Activated CD4-positive, alpha-beta T cell treated with anti-CD3 and anti-CD28 coated beads, Interleukin-2, amount 50 U/mL, for 24 hours (primary cell): Measurements from ENCODE around the gene UGDH.

ENCODE experiments used
- DNase-seq, 2 donors: peaks; one replicate each; pipeline ENCODE4 v3.0.0-alpha.2; 2020; ENCODE audit warnings: low read depth in 1 of 2, low spot score in 1 of 2

Gene UGDH

DNA sequence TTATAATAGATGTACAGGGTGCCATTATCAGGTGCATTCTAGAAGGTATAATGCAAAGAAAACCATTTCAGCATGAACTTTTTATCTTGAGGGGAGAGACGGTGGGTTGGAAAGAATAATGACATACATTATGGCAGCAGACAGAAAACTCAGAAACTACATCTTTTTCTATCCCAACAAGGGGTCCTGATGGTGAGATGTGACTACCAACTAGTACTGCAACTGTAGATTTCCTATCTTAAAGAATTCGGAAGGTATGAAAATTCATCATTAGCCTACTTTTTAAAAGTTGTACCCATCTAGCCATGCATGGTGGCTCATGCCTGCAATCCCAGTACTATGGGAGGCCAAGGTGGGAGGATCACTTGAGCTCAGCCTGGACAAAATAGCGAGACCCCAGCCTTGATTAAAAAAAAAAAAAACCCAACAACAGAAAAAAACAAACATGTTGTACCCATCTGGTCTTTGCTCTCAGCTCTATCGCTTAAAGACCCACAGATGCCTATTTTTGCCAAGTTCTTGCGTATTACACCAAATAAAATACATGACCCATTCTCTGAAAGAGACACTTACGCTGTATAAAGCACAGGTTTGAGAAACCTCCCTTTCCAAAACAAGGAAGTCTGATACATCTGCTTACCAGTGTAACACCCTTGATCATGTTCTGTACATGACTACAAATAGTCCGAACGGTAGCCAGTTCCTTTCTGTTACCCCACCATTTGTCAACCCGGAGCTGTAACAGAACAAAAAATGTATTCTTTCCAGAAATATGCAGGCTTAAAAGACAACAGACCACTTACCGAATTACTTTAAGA is 70.1 kb downstream of the UGDH start:
- DNase-seq: no peak

DNA sequence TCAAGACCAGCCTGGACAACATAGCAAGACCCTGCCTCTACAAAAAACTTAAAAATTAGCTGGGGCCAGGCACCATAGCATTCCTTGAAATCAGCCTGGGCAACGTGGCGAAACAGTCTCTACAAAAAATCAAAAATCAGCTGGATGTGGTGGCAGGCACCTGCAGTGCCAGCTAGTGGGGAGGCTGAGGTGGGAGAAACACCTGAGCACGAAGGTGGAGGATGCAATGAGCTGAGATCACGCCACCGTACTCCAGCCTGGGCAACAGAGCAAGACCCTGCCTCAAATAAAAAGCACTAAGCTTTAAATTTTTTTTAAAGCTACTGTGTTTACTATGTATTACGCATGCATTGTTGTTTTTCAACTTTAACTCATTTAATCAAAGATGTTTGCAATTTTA is 71.8 kb downstream of the UGDH start:
- DNase-seq: no peak

- no peak for DNase-seq
These were observed 73.5 kb downstream of the UGDH start for GRCh38 chr4:39453738-39454137.

DNA sequence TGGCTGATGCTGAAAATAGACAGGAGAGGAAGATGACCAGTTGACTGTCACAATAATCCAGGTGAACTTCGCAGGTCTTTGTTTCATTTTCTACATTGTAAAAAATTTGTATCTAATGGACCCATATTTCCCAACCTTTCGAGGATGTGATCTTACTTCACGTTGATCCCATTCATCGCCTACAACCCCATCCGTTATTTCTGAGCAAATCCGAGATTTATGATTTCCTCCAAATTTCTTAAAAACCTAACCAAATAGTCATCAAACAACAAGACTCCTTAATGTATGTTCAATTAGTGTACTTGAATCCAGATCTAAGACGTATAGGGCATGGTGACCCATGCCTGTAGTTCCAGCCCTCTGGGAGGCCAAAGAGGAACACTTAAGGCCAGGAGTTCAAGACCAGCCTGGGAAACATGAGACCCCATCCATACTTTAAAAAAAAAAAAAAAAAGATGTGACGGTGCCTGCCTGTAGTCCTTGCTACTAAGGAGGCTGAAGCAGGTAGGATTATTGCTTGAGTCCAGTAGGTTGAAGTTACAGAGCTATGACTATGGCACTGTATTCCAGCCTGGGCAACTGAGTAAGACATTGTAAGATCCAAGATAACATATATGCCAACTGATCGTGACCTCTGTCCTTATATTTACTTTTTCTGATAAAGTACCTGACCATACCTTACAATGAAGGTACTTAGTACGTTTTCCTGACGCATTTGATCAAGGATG is 74.2 kb downstream of the UGDH start:
- no peak for DNase-seq

GRCh38 chr4:39452153-39452859 is 74.9 kb downstream of the UGDH start:
- DNase-seq: no peak

DNA sequence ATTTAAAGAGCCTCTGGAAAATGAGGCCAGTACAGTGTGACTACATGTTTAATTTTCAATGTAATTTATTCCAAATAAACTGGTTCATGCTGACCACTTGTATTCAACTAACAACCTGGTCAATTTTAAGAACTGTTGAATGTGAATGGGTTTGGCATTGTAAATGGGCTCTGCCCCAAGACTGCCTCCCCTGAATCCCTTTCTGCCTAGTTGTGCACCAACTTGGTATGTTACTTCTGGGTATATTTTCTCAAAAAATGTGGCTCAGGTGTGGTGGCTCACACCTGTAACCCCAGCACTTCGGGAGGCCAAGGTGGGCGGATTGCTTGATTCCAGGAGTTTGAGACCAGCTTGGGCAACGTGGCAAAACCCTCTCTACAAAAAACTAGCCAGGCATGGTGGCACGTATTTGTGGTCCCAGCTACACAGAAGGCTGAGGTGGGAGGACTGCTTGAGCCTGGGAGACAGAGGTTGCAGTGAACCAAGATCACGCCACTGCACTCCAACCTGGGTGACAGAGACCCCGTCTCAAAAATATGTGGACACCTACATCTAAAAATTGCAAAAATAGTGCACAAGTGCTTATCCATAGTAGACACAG is 75.7 kb downstream of the UGDH start:
- DNase-seq: no peak

GRCh38 chr4:39450618-39451017 is 76.6 kb downstream of the UGDH start:
- DNase-seq: no peak
